K562 (cell line): ENCODE data around the gene WWOX. TPM values are rescaled to one million over a fixed set of nuclear protein-coding genes. Genes with fewer than 3 reads are reported as not detected.

Source experiments
- ATAC-seq: fragments of 200-7000 bp; cut with Tn5 transposase; 3 replicates; pipeline ENCODE4 v1.9.1; 2020; ENCODE audit warnings: moderate library complexity
- BruUV-seq: library from RNA; stranded (reverse); fragments of 400-500 nt; replicated peaks from 2 replicates; lab custom pipeline; 2021; lab: Mats Ljungman, UMichigan
- CTCF ChIA-PET: fragments of 300-600 bp; formaldehyde crosslinking; extraction: SDS; loops from one replicate; lab custom pipeline; 2021; ENCODE audit warnings: low intra/inter-chr PET ratio; lab: Yijun Ruan, JAX
- POLR2A ChIA-PET: fragments of 300-600, 350-650 bp; sonication (Branson Sonifier 250); formaldehyde crosslinking; extraction: SDS; loops from one replicate; lab custom pipeline; 2021; ENCODE audit warnings: antibody characterized with exemption, inconsistent platforms; lab: Yijun Ruan, JAX
- DNase-seq, 4 experiments: peaks; one replicate each; pipeline versions ENCODE4 v3.0.0 to v3.0.0-alpha.2; 2011 to 2018; ENCODE audit warnings: low spot score in 3 of 4, mixed read lengths in 3 of 4; ENCODE audit errors: extremely low read depth in 1 of 4
- FAIRE-seq: peaks from 2 replicates; lab custom pipeline; 2011; peaks lifted over from hg19 to GRCh38; lab: Jason Lieb, UNC
- H2AFZ ChIP-seq: 2 replicates; pipeline ENCODE4 v1.6.0; 2011; ENCODE audit warnings: low read depth, low read length, control low read depth, inconsistent platforms
- H3K27ac ChIP-seq: fragments of 200-600 bp; 3 replicates; pipeline ENCODE4 v1.8.0; 2011; ENCODE audit warnings: low read depth, mild to moderate bottlenecking, control low read depth, inconsistent platforms, low read length, moderate library complexity, mixed read lengths; ENCODE audit errors: extremely low read depth
- H3K27me3 ChIP-seq, 2 experiments: fragments of 300-600 bp in 1 of 2; 2 replicates in 1 of 2; 3 replicates in 1 of 2; pipeline versions ENCODE4 v1.6.0 to v1.8.0; 2011; ENCODE audit warnings: inconsistent platforms in 2 of 2, low read length in 2 of 2, mild to moderate bottlenecking in 1 of 2, mixed read lengths in 1 of 2, moderate library complexity in 1 of 2; ENCODE audit not compliant: control insufficient read depth in 2 of 2, insufficient read depth in 2 of 2
- H3K36me3 ChIP-seq: fragments of 300-600 bp; 3 replicates; pipeline ENCODE4 v1.8.0; 2011; ENCODE audit warnings: mild to moderate bottlenecking, low read length, inconsistent platforms; ENCODE audit not compliant: control insufficient read depth, insufficient read depth
- H3K4me1 ChIP-seq, 2 experiments: fragments of 200-600 bp in 1 of 2; replicated peaks in 1 of 2; 2 replicates in 1 of 2; 3 replicates in 1 of 2; pipeline versions ENCODE4 v1.5.1 to v1.8.0; 2011; ENCODE audit warnings: inconsistent platforms in 2 of 2, low read length in 2 of 2, mild to moderate bottlenecking in 1 of 2, mixed read lengths in 1 of 2, moderate library complexity in 1 of 2; ENCODE audit not compliant: control insufficient read depth in 2 of 2, insufficient read depth in 2 of 2
- H3K4me2 ChIP-seq: 2 replicates; pipeline ENCODE4 v1.6.1; 2011; ENCODE audit warnings: low read length, control low read depth, inconsistent platforms, mixed read lengths; ENCODE audit not compliant: insufficient read depth
- H3K4me3 ChIP-seq: fragments of 200-600 bp; sonication (generic), shearing (Covaris generic); 2 replicates; pipeline ENCODE4 v1.5.1; 2016; ENCODE audit warnings: control low read depth, inconsistent platforms
- H3K79me2 ChIP-seq: fragments of 200-600 bp; 3 replicates; pipeline ENCODE4 v1.8.0; 2011; ENCODE audit warnings: low read length, inconsistent platforms; ENCODE audit not compliant: control insufficient read depth, insufficient read depth
- H3K9ac ChIP-seq, 2 experiments: 2 replicates each; pipeline versions ENCODE4 v1.6.0 to v1.6.1; 2011; ENCODE audit warnings: low read depth in 2 of 2, low read length in 2 of 2, control low read depth in 1 of 2, inconsistent platforms in 1 of 2, mild to moderate bottlenecking in 1 of 2, mixed read lengths in 1 of 2; ENCODE audit not compliant: insufficient read depth in 1 of 2
- H3K9me1 ChIP-seq: one replicate; pipeline ENCODE4 v1.6.0; 2011; ENCODE audit warnings: inconsistent platforms, mild to moderate bottlenecking, low read length, moderate library complexity; ENCODE audit not compliant: control insufficient read depth, insufficient read depth
- H3K9me3 ChIP-seq: replicated peaks from 2 replicates; pipeline ENCODE4 v1.5.1; 2011; ENCODE audit warnings: low read depth, low read length, inconsistent platforms; ENCODE audit not compliant: control insufficient read depth, insufficient read depth
- H4K20me1 ChIP-seq: replicated peaks from 2 replicates; pipeline ENCODE4 v1.6.1; 2011; ENCODE audit warnings: low read length, inconsistent platforms, mixed read lengths; ENCODE audit not compliant: control insufficient read depth, insufficient read depth
- SPI1 ChIP-seq: IDR thresholded peaks from 2 replicates; pipeline ENCODE4 v1.6.1; 2011; ENCODE audit warnings: low read depth, low read length, control low read depth, borderline replicate concordance
- TAL1 ChIP-seq: fragments of 450-650 bp; IDR thresholded peaks from 2 replicates; pipeline ENCODE4 v1.6.1; 2016; ENCODE audit warnings: mild to moderate bottlenecking
- WGBS: fragments of 100-300 bp; shearing (Covaris generic); methylation state at CpG from one replicate; pipeline ENCODE4 v1.1.6; 2016; ENCODE audit warnings: low coverage, mixed read lengths; ENCODE audit not compliant: insufficient coverage; ENCODE audit errors: missing lambda C conversion rate; 5-methylcytosine and 5-hydroxymethylcytosine counted together
- in situ Hi-C: fragments of 300-500 bp; cut with MboI; formaldehyde crosslinking; loops from 4 replicates; pipeline ENCODE4 v1.15.0; 2018; ENCODE audit warnings: inconsistent platforms, mixed read lengths
- intact Hi-C: fragments of 100-400 bp; cut with micrococcal nuclease; formaldehyde crosslinking; loops from 2 replicates; pipeline ENCODE4 v1.14.2; 2022
- polyA plus RNA-seq, 8 experiments: library from polyadenylated mRNA; depleted of rRNA in 4 of 8; stranded (reverse) in 5 of 8; unstranded in 3 of 8; fragments of >200 nt; fragmentation: Nextera tagmentation in 2 of 8; fragmentation: Illumina TruSeq in 1 of 8; extraction: Ambion mirVana in 2 of 8; extraction: Trizol in 1 of 8; gene quantifications; 2 replicates each; pipeline versions ENCODE4 v1.2.1 to v1.2.3, GENCODE V29; 2011 to 2014; ENCODE audit warnings: inconsistent platforms in 1 of 8, missing spikeins in 1 of 8
- total RNA-seq, 7 experiments: library from RNA; depleted of rRNA in 6 of 7; stranded (reverse); fragments of >200 nt in 6 of 7; fragmentation: Illumina TruSeq in 2 of 7; extraction: Trizol in 2 of 7; gene quantifications; 2 replicates each; pipeline versions ENCODE4 v1.2.1 to v1.2.3, GENCODE V29; 2011 to 2021; ENCODE audit warnings: low replicate concordance in 1 of 7
- TF ChIP-seq, protein P1 (sequence below), 2 experiments: fragments of 450-650 bp in 1 of 2; sonication (generic) in 1 of 2; formaldehyde crosslinking in 1 of 2; IDR thresholded peaks; 2 replicates each; pipeline versions ENCODE4 v1.7.1 to v1.9.0; 2016 to 2022; ENCODE audit warnings: inconsistent platforms in 1 of 2, mild to moderate bottlenecking in 1 of 2, missing genetic modification reagents in 1 of 2
- TF ChIP-seq, protein P2 (sequence below): IDR thresholded peaks from 2 replicates; pipeline ENCODE4 v1.6.1; 2011; ENCODE audit warnings: borderline replicate concordance, low read depth, mild to moderate bottlenecking, moderate library complexity, low read length; ENCODE audit not compliant: insufficient read depth, poor library complexity, severe bottlenecking
- TF ChIP-seq, protein P3 (sequence below): fragments of 450-650 bp; IDR thresholded peaks from 2 replicates; pipeline ENCODE4 v1.6.1; 2017; ENCODE audit warnings: mild to moderate bottlenecking, moderate library complexity

Gene WWOX
- total and polyA plus RNA-seq, 9 of the 15 experiments (the other 6 are each of a cell fraction or from before 2014, with no cell fraction given), result 1.6 to 22.7 (median 8.1) TPM

DNA sequence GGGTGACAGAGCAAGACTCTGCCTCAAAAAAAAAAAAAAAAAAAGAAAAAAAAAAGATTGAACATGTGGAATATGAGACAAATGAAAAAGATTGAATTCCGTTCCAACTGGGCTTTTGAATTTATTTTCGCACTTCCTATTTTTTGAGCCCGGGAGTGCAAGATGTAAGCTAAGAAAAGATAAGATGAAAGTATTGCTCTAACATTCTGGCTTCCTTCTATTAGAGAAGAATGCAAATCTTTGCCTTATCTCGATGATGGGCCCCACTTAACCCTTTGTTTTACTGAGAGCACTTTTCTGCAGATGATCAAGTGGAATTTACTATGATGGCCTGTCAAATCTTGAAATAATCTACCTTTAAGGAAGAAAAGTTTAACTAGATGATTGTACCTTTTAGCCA, 96.3 kb downstream of the WWOX start:
- BruUV-seq, result no TSS peak
- intact Hi-C loops, result no loop called here
- Histone ChIP-seq H3K79me2 (no peaks in the 10 kb centered on the region), H3K4me2 (no peak overlapping the region), H3K4me1 (no peaks in the 10 kb centered on the region), H3K27me3 (peaks cover 6 to 11% of the 10 kb centered on the region in 2 experiments; a peak in 4 of 5 replicates), H3K9ac (no peak overlapping the region), H3K4me3 (no peak overlapping the region), H2AFZ (no peak overlapping the region), H3K27ac (no peak overlapping the region), H3K9me3 (no peaks in the 10 kb centered on the region), H3K36me3 (no peaks in the 10 kb centered on the region), H4K20me1 (0 out of 2 replicates have a peak, but pooled peaks cover 2% of the 10 kb centered on the region), H3K9me1 (no peaks in the 10 kb centered on the region)
- DNase-seq (no peak), ATAC-seq (no peak), FAIRE-seq (no peak)
- TF ChIP-seq, protein P1, sequence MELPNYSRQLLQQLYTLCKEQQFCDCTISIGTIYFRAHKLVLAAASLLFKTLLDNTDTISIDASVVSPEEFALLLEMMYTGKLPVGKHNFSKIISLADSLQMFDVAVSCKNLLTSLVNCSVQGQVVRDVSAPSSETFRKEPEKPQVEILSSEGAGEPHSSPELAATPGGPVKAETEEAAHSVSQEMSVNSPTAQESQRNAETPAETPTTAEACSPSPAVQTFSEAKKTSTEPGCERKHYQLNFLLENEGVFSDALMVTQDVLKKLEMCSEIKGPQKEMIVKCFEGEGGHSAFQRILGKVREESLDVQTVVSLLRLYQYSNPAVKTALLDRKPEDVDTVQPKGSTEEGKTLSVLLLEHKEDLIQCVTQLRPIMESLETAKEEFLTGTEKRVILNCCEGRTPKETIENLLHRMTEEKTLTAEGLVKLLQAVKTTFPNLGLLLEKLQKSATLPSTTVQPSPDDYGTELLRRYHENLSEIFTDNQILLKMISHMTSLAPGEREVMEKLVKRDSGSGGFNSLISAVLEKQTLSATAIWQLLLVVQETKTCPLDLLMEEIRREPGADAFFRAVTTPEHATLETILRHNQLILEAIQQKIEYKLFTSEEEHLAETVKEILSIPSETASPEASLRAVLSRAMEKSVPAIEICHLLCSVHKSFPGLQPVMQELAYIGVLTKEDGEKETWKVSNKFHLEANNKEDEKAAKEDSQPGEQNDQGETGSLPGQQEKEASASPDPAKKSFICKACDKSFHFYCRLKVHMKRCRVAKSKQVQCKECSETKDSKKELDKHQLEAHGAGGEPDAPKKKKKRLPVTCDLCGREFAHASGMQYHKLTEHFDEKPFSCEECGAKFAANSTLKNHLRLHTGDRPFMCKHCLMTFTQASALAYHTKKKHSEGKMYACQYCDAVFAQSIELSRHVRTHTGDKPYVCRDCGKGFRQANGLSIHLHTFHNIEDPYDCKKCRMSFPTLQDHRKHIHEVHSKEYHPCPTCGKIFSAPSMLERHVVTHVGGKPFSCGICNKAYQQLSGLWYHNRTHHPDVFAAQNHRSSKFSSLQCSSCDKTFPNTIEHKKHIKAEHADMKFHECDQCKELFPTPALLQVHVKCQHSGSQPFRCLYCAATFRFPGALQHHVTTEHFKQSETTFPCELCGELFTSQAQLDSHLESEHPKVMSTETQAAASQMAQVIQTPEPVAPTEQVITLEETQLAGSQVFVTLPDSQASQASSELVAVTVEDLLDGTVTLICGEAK (IDR thresholded peaks at IDR 0.05), result no peak
- TF ChIP-seq, protein P1 (CRISPR knock-in tag; IDR thresholded peaks at IDR 0.05), result no peak
- TF ChIP-seq SPI1, result peak; percentile 40; the same call in 1 of the 2 replicates
- TF ChIP-seq TAL1, result no peak
- TF ChIP-seq, protein P2, sequence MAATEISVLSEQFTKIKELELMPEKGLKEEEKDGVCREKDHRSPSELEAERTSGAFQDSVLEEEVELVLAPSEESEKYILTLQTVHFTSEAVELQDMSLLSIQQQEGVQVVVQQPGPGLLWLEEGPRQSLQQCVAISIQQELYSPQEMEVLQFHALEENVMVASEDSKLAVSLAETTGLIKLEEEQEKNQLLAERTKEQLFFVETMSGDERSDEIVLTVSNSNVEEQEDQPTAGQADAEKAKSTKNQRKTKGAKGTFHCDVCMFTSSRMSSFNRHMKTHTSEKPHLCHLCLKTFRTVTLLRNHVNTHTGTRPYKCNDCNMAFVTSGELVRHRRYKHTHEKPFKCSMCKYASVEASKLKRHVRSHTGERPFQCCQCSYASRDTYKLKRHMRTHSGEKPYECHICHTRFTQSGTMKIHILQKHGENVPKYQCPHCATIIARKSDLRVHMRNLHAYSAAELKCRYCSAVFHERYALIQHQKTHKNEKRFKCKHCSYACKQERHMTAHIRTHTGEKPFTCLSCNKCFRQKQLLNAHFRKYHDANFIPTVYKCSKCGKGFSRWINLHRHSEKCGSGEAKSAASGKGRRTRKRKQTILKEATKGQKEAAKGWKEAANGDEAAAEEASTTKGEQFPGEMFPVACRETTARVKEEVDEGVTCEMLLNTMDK, result no peak
- TF ChIP-seq, protein P3, sequence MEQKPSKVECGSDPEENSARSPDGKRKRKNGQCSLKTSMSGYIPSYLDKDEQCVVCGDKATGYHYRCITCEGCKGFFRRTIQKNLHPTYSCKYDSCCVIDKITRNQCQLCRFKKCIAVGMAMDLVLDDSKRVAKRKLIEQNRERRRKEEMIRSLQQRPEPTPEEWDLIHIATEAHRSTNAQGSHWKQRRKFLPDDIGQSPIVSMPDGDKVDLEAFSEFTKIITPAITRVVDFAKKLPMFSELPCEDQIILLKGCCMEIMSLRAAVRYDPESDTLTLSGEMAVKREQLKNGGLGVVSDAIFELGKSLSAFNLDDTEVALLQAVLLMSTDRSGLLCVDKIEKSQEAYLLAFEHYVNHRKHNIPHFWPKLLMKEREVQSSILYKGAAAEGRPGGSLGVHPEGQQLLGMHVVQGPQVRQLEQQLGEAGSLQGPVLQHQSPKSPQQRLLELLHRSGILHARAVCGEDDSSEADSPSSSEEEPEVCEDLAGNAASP, result no peak
- 3% methylated on average over 4 of the region's 4 CpGs for WGBS
- ChIA-PET POLR2A (no interaction called here), CTCF (no interaction called here)
- in situ Hi-C loops, result no loop called here
